HG02943 (cell line): ENCODE measurements around the gene GPRC5B.

Source experiments
- ATAC-seq: cut with Tn5 transposase; IDR thresholded peaks from one replicate; pipeline ENCODE4 v1.9.1; 2021; ENCODE audit warnings: mild to moderate bottlenecking, low read depth, moderate library complexity; ENCODE audit not compliant: unreplicated experiment

Gene GPRC5B

DNA sequence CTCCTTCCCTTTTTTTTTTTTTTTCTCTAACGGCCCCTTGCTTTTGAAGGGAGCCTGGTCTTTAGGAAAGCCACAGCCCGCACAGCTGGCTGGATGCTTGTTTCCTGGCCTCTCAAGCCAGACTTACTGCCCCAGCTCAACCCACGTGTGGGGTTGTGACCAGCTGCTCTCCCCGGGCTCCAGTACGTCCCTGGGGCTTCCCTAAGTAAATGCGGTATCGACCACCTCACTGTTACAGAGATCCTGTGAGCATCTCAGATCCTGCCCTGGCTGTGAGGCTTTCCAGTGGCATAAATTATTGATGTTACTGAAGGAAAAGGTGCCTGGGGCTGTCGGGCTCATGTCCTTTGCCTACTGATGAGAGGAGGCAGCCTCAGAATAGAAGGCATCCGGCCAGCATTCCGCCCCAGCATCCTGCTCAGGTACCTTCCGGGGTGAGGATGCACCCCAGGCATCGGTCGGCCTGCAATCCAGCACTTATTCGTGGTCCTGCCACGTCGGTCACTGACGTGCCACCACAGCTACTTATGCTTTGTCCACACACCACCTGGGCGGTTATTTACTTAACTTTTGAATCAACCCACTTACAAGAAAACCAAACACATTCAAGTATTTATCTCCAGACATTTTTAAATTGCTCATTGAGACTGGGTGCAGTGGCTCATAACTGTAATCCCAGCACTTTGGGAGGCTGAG lies 9.6 kb downstream of the GPRC5B start:
- ATAC-seq: no peak

DNA sequence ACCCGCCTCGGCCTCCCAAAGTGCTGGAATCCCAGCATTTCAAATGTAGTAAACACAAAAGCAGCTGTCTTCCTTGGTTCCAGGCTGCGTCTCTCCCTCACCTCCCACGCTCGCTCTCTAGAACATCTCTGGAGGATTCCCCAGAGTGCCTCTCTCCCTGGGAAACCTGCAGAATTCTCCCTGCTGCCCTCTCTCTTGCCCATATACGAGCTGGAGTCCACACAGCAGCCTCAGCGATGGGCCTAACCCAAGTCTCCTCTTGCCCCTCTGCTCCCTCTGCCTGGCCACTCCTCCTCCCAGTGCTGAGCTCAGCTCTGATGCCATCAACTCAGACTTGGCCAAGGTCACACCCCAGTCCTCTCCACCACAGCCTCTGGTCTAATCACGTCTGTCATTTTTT lies 10.6 kb downstream of the GPRC5B start:
- ATAC-seq: no peak

DNA sequence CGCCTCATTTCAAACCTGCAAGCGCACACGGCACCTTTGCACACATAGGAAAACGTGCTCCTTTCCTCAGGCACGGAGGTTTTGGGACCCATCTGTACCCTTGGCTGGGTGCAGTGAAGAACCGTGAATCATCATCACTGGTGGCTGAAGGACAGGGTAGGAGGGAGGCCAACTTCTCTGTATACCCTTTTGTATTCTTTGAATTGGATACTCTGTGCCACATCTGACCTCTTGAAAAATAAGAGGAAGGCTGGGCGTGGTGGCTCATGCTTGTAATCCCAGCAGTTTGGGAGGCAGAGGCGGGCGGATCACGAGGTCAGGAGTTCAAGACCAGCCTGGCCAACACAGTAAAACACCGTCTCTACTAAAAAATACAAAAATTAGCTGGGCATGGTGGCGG lies 11.7 kb downstream of the GPRC5B start:
- no peak for ATAC-seq

DNA sequence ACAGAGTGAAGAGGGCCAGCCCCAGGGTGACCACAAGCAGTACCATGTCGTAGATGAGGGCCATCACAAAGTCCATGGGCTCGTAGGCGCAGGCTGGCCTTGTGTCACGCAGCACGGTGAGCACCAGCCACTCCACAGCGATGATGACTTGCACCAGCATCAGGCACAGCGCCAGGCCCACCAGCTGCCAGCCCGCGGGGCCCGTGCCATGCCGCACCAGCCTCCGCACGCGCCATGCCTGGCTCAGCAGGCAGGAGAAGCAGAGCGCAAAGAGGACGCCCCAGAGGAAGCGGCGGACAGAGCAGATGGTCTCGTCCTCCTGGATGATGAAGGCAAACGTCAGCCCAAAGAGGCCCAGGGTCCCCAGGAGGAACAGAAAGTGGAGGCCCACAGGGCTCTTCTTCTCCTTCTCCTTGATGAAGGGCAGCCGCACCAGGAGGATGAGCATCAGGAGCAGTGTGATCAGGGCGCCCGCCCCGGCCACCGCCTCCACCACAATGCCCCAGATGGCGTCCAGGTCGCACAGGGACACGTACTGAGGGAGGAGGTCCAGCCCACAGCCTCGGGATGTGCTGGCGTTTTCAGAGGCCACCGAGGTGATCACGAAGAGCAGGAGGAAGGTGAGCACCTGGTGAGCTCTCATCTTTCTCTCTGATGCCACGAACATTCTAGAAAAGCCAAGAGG lies 12.3 kb downstream of the GPRC5B start:
- no peak for ATAC-seq

DNA sequence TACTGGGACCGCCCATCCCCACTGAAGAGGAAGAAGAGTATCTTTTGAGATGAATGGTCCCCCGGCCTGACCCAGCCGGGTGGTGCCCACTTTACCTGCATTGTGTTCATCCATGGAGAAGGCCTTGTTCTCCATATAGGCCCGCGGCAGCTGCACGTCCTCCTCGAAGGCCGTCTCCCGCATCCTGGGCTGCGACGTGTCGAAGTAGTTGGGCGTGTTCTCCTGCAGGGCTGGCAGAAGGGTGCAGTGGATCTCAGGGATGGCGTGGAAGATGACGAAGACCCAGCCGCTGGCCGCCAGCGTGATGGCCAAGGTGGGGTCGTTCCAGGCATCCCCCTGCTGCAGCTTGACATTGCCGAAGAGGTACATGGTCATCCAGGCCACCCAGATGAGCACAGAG lies 12.9 kb downstream of the GPRC5B start:
- no peak for ATAC-seq

DNA sequence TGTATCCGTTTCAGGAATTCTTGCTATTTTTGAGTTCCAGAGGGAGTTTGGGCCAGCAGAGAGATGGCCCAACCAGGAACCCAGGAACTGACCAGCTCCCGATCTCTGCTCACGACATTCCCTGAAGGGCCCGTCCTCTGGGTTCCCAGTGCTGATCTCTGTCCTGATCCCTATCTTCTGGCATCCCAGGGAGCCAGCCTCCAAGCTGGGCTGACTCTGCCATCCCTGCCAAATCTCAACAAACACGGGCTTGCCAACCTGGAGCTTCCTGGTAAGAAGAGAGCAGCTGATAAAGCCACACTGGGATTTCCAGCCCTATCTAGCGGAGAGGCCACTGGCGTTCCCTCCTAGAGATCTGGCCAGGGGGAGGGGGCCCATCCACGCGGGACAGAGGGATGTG lies 16.2 kb downstream of the GPRC5B start:
- no peak for ATAC-seq

DNA sequence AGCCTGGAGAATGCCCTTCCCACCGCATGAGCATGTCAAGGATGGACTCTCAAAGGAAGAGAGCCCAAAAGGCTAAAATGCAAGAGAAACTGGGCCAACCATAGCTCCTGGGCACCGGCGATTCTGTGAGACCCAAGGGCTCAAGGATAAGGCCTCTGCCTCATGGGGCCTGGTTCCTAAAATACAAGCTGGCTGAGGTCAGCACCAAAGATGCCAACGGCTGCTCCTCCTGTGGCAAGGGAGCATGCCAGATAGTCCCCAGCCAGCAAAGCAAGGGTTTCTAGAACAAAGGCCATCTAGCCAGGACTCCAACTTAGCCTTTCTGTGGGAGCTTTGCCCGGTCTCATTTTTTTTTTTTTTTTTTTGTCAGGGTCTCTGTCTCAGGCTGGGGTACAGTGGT lies 20.1 kb downstream of the GPRC5B start:
- no peak for ATAC-seq

DNA sequence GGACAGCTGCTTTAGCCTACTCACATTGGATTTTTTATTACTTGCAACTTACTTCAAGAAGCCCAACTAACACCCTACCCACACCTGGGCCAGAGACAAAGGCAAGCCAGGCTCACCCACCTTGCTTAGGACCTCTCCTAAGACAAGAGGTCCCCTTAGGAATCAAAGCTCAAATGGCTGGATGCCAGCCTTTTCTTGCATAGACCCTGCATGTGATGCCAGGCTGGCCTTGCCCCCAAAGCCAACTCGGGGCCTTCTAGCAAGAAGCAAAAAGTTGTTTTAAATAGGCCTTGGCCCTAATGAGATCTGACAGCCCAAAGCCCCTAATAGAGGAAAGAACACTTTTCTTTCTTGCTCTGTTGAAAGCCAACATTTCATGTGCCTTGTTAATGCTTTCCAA lies 20.7 kb downstream of the GPRC5B start:
- no peak for ATAC-seq

DNA sequence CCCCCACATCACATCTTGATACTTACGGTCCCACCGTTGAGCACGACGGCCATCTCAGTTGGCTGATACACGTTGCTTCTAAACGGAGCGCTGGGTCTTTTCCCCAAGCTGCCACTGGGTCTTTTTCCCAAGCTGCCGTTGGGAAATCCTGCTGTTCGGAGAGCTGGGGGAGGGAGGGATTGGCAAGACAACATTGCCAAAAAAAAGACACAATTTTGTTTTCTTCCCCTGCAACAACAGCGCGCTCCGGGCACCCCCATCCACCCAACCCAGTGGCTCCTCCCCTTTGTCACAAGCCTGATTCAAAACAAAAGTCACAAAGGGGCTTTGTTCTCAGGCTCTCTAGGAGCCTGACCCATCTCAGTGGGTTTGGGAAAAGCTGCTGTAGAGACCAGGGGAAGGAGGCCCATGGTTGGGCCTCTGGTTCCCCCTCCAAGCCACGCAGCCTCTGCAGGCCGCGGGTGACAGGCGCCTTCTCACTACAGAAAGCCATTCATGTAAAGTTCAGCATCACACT lies 22.8 kb downstream of the GPRC5B start:
- no peak for ATAC-seq

DNA sequence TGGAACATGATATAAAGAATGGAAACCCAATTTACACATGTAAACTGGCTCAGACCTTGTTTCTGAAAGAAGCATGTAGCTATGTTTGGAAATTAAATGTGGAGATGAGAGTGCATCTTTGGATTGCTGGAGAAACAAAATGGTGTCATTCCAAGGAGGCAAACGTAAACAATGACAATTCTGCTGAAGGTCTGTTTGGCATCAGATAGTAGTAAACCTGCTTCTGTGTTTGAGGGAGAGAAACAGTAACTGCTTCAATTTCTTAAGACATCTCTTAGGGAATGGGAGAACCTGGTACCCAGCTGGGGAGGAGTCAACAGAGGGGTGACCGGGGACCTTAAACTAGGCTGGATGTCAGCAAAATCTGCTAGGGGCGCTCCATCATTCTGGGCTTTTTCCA lies 23.5 kb downstream of the GPRC5B start:
- ATAC-seq: no peak

DNA sequence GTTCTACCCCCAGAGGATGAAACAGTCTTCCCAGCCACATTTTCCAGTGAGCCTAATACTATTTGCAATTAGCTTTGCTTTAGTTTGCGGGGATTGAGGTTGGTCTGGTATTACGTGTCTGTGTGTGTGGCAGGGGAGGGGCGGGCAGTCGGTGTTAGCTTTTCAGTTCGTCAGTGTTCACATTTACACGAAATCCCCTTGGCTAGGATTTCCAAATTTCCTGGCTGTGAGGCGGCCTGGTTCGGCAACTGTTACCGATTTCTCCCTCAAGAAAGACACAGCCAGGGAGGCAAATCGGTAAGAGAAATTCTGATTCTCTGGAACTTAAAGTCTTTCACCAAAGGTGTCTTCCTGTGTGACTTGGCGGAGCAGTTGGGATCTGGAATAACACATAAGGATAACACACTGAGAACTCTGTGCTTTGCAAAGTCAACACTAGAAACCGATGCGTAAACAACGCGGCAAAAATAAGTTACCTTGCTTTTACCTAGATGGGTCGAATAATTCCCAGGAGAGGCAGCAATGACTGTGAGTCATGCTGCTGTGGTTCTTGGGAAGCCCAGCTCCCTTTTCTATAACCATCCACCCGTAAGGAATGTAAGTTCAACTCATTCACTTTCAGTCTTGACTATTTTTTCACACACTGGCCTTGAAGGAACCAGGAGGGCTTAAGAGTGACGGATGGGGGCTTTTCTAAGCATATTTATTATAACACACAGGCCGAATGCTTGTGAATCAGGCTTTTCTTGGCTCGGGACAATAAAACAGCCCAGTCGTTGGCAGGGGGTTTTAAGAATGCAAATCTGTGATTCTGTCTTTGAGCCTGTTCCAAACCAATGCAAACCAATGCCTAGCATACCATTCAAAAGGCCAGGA lies 24.2 kb downstream of the GPRC5B start:
- no peak for ATAC-seq

DNA sequence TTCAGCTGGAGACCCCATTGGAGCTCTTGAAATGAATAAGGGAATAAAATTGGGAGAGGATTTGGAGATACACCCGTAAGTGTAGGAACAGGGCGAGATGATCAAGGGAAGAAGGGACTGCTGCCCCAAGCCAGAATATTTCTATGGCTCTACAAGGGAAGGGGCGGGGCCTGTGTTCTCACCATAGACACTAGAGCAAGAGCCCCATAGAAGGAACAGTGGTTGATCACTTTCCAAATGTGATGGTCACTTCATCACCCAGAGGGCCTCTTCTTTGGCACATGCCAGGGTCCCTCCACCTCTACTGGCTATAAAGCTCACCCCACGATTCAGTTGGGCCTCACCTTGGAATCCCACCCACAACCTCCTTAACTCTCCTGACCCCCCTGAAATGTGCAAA lies 25.0 kb downstream of the GPRC5B start:
- no peak for ATAC-seq

DNA sequence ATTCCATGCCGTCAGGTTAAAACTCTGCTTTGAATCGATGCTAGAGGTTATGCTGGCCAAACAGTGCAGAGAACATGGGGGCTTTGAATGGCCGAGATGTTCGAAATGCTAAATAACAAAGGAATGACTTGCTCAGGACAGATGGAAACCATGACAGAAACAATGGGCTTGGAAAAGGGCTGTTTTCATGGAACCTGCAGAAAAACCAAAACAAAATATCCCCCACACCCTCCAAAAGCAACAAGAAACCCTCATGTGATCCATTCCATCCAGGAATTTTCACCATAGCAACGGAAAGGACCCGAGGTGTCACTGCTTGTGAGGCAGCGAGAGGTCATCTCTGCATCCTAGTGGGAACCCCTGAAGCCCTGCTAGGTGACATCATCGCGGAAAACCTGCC lies 25.5 kb downstream of the GPRC5B start:
- no peak for ATAC-seq

DNA sequence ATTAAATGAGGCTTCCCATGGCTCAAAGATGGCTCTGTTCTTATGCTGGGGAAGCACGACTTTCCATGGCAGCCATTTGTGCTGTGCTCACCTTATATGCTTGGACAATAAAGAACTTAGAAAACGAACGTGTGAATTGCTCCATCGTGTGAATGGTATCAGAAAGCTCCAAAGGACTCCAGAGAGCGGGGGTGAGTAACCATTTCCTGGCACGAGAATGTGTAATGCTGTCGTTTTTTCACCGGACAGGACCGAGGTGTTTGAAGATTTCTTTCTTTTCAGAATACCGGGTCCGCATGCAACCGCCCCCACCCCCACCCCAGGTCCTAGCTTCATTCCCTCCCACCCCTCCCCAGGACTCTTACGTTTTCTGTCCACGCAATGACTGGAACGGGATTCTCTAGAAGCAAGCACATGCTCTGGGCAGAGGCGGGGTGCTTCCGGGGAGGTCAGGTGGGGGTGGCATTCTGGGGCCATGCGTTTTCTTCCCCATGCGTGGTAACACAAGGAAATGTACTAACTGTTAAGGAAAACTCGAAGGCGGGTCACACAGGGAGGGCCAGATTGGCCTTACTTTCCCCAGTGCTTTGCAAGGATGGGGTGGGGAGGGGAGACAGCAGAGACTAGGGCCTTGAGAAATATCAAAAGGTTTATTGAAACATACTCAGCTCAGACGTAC lies 26.2 kb downstream of the GPRC5B start:
- no peak for ATAC-seq

DNA sequence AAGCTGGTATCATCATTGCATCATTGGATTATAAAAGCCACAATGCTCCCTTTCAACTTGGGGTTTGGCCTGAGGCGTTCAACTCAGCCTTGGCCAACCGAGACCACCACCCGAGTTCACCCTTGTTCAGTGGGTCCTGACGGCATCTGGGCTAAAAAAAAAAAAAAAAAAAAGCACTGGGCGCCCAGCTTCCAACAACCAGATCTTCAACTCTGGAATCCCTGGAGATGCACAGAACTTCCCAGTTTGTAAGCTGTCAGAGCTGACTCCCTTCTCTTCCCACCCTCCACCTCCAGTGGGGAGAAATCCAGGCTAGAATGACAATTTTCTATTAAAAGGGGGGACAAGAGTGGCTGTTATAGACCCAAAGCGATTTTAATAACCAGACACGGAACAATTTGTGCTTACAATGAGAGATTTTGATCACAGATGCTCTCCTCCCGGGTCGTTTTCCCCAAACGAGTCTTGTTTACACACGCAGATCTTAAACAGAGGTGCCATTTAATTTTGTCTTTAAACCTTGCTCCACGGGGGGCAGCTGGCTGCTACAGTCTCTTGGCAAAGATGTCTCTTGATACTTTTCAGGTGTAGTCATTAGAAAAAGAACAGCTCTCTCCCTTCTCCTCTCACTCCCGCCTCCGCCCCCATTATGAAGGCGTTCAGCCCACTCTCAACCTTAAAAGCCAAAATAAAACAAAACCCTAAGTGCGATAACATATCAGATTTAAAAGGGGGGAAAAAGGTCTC lies 26.9 kb downstream of the GPRC5B start:
- ATAC-seq: no peak

DNA sequence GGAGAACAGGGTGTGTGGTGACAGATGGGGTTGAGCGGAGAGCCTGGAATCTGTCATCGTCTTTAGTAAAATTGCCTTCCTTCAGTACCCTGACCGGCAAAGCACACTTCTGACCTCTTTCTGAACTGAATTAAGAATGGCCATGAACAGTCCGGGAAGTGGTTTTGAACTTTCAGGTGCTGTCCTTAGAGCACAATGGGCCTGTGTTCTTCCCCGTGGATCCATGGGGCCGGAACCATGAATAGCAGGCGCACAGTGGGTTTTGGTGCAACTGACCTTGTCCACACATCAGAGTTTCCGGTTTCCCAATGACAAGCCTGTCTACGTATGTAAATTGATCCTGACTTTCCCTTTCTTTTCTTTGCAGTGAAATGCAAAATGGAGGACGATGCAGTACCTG lies 28.5 kb downstream of the GPRC5B start:
- ATAC-seq: no peak

DNA sequence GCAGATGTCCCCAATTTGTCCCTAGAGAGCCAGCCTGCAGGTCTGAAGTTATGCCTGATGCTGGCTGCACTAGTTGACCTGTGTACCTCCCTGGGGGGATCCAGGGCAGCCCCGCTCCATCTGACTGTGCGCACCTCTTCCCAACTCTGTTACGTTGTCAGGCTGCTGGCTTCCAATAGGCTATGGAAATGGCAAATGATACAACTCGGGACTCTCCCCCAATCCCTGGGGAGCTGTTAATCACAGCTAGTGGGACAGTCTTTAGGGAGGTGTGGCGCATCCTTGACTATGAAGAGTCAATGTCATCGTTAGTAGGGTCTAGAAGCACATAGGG lies 30.1 kb downstream of the GPRC5B start:
- no peak for ATAC-seq

DNA sequence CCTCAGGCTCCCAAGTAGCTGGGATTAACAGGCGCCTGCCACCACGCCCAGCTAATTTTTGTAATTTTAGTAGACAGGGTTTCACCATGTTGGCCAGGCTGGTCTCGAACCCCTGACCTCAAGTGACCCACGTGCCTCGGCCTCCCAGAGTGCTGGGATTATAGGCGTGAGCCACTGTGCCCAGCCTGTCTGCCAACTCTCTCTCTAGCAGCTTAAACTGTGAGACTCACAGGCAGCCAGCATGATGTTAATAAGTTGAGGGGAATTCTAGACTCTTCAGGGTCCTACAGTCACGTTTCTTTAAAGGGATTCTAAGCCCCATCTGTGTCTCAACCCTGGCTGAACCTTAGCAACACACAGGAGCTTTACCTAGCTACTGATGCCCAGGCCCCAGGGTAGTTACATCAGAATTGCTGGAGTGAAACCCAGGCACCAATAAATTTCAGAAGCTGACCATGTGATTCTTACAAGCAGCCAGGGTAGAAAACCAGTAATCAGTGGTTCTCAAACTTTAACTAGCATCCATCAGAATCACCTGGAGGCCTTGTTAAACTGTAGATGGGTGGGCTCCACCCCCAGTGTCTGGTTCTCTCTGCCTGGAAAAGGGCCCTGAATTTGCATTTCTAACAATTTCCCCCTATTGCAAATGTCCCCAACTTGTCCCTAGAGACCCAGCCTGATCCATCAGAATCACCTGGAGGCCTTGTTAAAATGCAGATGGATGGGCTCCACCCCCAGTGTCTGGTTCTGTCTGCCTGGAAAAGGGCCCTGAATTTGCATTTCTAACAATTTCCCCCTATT lies 30.7 kb downstream of the GPRC5B start:
- no peak for ATAC-seq

DNA sequence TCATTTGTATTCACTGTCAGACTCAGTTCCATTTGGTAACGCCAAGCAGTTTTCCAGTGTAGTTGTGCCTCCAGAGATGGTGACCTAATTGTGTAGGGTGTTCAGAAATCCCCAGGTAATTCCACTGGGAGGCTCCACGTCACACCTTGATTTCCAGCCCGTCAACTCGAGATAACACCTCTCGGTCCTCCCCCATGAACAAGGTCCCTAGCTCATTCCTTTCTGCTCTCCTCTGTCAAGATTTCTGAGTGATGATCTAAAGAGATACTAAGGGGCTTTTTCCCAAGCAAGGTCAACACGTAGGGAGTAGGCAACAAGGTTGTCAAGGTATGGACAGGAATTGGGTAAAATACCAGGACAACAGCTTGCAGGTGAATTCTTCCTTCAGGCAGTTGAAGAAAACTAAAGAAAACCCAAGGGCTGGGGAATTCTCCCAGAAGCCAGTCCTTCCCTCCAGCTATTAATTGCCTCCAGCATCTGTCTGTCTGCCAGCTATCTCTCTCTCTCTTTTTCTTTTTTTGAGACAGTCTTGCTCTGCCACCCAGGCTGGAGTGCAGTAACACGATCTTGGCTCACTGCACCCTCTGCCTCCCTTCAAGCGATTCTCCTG lies 31.4 kb downstream of the GPRC5B start:
- no peak for ATAC-seq
